ENCODE data around the gene MYLK3.

MYLK3 gene

GRCh38 chr16:46727184-46727583 lies 21.0 kb downstream of the MYLK3 start:
- DNase-seq (ENCODE audit: low read depth in 2 of 2): no peak

DNA sequence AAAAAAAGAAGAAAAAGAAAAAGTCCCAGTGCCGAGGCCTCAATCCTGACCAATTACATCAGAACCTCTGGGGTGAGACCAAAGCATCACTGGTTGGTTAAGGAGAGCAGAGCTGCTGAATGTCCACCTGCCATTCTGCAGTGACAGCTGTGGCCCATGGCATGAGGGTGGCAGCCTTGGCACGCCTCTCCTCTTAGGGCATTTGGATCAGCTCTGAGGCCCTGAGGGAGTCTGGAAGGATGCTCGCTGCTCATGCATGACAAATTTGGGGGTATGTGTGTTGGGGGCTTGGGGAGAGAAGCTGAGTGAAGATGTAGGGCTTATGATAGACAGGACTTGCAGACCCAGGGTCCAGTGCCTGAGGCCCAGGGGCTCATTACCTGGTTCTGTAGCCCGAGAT lies 26.3 kb downstream of the MYLK3 start:
- no peak for DNase-seq (ENCODE audit: low read depth in 2 of 2)

- DNase-seq (ENCODE audit: low read depth in 2 of 2): no peak
Measured at GRCh38 chr16:46720619-46721018, 27.5 kb downstream of the MYLK3 start.

DNA sequence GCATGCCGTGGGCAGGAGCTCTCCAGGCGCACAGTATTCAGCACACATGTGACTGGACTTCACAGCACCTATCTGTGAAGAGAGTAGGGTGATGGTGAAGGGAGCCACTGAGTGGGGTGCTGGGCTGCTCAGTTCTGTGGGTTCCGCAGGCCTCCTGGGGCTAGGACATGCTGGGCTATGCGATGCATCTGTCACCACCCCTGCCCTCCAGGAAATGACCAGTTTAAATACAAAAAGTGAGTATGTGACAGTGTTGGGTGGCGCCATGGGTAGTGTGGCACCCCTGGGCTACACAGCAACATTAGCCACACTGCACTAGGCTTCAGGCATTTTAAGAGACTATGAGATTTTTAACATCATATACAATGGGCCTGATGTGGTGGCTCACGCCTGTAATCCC lies 28.6 kb downstream of the MYLK3 start:
- DNase-seq (ENCODE audit: low read depth in 2 of 2): no peak

GRCh38 chr16:46718214-46718613 lies 29.9 kb downstream of the MYLK3 start:
- DNase-seq (ENCODE audit: low read depth in 2 of 2): no peak

GRCh38 chr16:46717692-46718091 lies 30.5 kb downstream of the MYLK3 start:
- DNase-seq (ENCODE audit: low read depth in 2 of 2): no peak

DNA sequence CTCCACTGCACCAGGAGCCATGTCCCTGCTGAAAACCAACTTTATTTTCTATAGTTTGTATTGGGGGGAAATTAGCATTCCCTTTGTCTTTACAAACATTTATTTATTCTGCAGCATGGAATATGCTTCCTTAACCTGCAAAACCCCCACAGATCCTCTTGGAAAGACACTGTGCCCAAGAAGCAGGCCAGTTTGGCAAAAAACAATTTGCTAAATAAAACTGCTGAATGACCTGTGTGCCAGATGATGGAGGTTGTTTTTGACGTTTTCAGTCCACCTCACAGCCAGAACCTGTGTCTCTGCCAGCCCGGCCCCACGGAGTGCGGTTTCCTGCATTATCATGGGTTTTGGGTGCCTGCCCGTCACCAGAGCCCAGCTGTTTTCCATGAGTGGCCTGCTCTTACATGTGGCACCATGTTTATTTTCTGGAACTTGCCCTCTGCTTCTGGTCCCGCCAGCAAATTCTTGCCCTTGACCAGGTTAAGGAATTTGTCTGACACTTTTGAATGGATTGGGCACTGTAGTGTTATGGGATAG lies 32.3 kb downstream of the MYLK3 start:
- DNase-seq (ENCODE audit: low read depth in 2 of 2): no peak

- no peak for DNase-seq (ENCODE audit: low read depth in 2 of 2)
Measured at GRCh38 chr16:46714797-46715591, 33.1 kb downstream of the MYLK3 start.

GRCh38 chr16:46713634-46714033 lies 34.5 kb downstream of the MYLK3 start:
- DNase-seq (ENCODE audit: low read depth in 2 of 2): no peak

DNA sequence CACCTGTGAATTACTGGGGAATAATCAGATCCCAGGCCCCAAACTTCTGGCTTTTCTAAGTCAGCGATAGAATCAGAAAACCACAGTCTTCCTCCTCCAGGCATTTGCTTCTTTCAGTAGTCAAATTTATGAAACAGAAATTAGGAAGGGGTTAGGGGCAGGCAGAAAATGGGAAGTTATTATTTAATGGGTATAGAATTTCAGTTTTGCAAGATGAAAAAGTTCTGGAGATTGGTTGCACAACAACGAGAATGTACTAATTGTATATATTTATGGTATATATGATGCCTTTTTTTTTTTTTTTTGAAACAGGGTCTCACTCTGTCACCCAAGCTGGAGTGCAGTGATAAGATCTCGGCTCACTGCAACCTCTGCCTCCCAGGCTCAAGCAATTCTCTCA lies 35.2 kb downstream of the MYLK3 start:
- no peak for DNase-seq (ENCODE audit: low read depth in 2 of 2)

DNA sequence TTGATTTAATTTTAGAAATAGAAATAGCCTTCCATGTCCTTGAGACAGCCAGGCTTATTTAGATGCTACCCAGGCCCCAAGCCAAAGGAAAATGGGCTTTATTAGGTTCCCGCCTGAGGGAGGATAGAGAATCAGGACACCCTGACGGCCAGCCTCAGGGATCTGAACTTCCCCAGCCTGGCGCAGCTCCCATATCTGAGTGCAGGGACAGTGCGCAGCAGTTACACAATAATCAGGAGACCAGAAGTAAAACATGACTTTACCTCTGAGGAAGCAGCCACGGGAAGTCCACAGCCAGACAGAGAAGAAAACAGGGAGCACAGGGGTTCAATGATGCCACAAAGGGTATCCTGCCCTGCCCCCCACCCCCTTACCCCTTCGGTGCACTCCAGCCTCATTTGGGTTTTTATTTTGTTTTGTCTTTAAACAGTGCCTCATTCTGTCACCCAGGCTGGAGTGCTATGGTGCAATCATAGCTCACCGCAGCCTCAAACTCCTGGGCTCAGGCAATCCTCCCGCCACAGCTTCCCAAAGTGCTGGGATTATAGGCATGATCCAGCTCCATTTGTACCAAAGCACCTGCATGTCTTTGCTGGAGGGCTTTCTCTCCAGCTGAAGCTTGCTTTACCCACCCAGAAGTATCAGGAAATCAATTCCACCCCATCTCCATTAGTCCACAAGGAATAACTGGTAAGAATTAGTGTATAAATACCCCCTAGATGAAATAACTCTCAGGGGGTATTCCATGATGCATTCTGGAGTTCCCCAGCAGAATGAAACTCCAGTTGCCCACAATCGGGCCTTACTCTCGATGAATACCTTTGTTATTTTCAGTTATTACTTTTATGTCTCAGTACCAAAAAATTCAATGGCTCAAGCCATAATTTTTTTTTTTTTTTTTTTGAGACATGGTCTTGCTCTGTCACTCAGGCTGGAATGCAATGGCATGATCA lies 36.8 kb downstream of the MYLK3 start:
- DNase-seq (ENCODE audit: low read depth in 2 of 2): no peak

GRCh38 chr16:46709469-46710005 lies 38.6 kb downstream of the MYLK3 start:
- no peak for DNase-seq (ENCODE audit: low read depth in 2 of 2)

DNA sequence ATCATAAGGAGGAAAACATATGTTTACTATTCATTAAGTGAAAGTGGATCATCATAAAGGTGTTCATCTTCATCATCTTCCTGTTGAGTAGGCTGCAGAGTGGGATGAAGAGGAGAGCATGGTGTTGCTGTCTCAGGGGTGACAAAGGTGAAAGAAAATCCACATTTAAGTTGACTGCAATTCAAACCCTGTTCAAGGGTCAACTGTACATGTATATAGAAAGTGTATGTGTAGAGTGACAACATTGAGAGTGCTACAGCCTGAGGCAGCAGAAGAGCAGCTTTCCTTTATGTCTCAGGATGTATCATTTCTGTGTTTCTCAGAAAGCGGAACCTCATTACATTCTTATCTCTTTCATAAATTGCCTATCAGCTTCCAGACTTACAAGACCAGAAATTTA lies 41.5 kb downstream of the MYLK3 start:
- DNase-seq (ENCODE audit: low read depth in 2 of 2): no peak

DNA sequence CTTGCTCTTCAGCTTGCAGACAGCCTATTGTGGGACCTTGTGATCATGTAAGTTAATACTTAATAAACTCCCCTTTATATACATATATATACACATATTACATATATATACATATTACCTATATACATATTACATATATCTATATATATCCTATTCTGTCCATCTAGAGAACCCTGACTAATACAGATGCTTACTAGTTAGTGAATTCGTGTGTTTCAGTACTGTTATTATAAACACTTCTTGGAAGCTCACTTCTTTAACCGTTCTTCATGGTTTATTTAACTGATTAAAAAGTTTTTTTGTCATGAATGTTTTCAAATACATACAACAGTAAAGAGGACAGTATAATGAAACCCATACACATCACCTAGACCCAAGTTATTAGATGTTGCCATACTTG lies 46.1 kb downstream of the MYLK3 start:
- no peak for DNase-seq (ENCODE audit: low read depth in 2 of 2)

DNA sequence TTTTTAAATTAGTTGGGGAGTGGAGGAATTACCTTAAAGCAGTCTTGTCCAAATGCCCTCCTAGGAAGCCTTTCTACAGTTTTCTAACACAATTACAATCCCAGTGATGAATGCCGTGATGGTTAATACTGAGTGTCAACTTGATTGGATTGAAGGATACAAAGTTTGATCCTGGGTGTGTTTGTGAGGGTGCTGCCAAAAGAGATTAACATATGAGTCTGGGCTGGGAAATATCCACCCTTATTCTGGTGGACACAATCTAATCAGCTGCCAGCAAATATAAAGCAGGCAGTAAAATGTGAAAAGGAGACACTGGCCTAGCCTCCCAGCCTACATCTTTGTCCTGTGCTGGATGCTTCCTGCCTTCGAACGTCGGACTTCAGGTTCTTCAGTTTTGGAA lies 46.5 kb downstream of the MYLK3 start:
- no peak for DNase-seq (ENCODE audit: low read depth in 2 of 2)

DNA sequence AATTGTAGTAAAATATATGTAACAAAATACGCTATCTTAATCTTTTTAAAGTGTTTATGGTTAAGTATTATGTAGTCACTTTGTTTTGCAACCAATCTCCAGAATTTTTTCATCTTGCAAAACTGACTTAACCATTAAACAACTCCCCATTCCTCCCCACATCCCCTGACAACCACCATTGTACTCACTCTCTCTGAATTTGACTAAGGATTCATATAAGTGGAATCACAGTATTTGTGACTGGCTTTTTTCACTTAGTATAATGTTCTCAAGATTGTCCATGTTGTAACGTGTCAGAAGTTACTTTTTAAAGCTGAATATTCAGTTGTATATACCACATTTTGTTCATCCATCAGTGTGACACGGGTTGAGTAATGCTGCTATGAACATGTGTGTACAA lies 48.1 kb downstream of the MYLK3 start:
- DNase-seq (ENCODE audit: low read depth in 2 of 2): no peak

GRCh38 chr16:46696957-46697356 lies 51.2 kb downstream of the MYLK3 start:
- no peak for DNase-seq (ENCODE audit: low read depth in 2 of 2)

- no peak for DNase-seq (ENCODE audit: low read depth in 2 of 2)
Measured at GRCh38 chr16:46695937-46696336, 52.2 kb downstream of the MYLK3 start.

DNA sequence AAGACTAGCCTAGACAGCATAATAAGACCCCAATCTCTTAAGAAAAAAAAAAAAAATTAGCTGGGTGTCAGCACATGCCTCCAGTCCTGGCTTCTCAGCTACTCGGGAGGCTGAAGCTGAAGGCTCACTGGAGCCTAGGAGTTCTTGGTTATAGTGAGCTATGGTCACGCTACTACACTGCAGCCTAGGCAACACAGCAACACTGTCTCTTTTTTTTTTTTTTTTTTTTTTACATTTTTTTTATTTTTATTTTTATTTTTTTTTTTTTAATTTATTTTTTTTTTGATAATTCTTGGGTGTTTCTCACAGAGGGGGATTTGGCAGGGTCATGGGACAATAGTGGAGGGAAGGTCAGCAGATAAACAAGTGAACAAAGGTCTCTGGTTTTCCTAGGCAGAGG lies 54.5 kb downstream of the MYLK3 start:
- no peak for DNase-seq (ENCODE audit: low read depth in 2 of 2)

DNA sequence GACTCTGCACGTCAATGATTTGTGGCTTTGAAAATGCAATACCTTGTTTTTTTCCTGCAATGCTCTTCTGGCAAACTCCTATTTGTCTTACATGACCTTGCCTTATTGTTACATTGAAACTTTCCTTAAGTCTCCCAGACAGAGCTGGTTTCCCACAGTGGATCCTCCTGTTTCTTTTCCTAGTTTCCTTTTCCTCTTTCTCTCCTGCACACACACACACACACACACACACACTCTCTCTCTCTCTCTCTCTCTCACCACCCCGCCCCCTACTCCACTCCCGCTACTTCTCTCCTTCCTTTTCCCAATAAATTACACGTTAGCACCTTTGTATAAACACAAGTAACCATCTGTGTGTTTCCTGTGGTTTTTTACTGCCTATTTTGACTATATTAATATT lies 56.4 kb downstream of the MYLK3 start:
- DNase-seq (ENCODE audit: low read depth in 2 of 2): no peak

DNA sequence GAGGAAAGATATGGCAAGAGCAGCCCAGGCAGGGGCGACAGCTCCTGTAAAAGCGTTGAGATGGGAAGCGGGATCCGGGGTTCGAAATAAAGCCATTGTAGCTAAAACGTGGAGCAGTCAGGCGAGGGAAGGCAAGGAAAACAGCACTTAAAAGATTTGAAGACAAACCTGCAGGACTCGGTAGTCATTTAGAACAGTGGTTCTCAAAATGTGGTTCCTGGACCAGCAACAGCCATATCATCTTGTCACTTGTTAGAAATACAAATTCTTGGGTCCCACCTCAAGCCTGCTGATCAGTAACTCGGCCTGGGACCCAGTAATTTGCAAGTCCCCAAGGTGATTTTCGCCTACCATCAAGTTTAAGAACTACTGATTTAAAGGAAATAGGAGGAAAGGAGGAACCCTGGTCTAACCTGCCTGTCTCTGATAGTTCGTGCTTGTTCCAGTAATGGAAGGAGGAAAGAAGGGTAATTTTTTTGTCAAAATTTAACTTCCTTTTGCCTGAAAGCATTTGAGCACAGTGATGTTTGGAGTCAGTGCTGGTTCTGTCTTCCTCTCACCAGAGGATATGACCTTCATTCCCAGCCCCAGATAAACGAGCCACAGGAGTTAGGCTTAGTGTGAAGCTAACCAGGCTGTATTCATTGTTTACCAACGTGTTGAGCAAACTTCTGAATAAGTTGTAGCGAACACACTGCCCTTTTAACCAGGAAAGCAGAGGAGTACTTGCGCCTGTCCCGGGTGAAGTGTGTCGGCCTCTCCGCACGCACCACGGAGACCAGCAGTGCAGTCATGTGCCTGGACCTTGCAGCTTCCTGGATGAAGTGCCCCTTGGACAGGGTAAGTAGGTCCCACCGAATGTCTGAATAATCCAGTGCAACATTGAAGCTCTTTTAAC lies 57.6 kb downstream of the MYLK3 start:
- DNase-seq (ENCODE audit: low read depth in 2 of 2): no peak
